MCF 10A (cell line): ENCODE measurements around the gene TTC9C. TPM values are rescaled to one million over a fixed set of nuclear protein-coding genes. Genes with fewer than 3 reads are reported as not detected.
"Not testable (repeated sequence)": the region's sequence is repeated elsewhere in the genome, so short reads cannot be mapped to it uniquely, and the experiment has no call there.

Experiments used
- BruUV-seq: library from RNA; stranded (reverse); fragments of 400-500 nt; replicated peaks from 2 replicates; lab custom pipeline; 2021; lab: Mats Ljungman, UMichigan
- CTCF ChIA-PET: fragments of 300-600 bp; sonication (Branson Sonifier 250); formaldehyde crosslinking; extraction: SDS; loops from one replicate; lab custom pipeline; 2021; ENCODE audit warnings: antibody characterized with exemption, inconsistent platforms; lab: Yijun Ruan, JAX
- POLR2A ChIA-PET: fragments of 300-600, 350-650 bp; sonication (Branson Sonifier 250); formaldehyde crosslinking; extraction: SDS; loops from one replicate; lab custom pipeline; 2020; ENCODE audit warnings: antibody characterized with exemption, inconsistent platforms; lab: Yijun Ruan, JAX
- DNase-seq: peaks from one replicate; pipeline ENCODE4 v3.0.0-alpha.2; 2018; ENCODE audit not compliant: unreplicated experiment
- H3K27ac Mint-ChIP-seq: one replicate; pipeline ENCODE4 v1.8.0; 2022; ENCODE audit warnings: mild to moderate bottlenecking, low read depth, mixed read lengths; ENCODE audit not compliant: unreplicated experiment
- H3K27me3 Mint-ChIP-seq: one replicate; pipeline ENCODE4 v1.8.0; 2022; ENCODE audit warnings: mixed read lengths; ENCODE audit not compliant: insufficient read depth, unreplicated experiment
- H3K36me3 Mint-ChIP-seq: one replicate; pipeline ENCODE4 v1.8.0; 2022; ENCODE audit warnings: mild to moderate bottlenecking, moderate library complexity, mixed read lengths; ENCODE audit not compliant: insufficient read depth, unreplicated experiment
- H3K4me1 Mint-ChIP-seq: one replicate; pipeline ENCODE4 v1.8.0; 2022; ENCODE audit warnings: mixed read lengths; ENCODE audit not compliant: insufficient read depth, unreplicated experiment
- H3K4me3 Mint-ChIP-seq: one replicate; pipeline ENCODE4 v1.8.0; 2022; ENCODE audit warnings: mild to moderate bottlenecking, moderate library complexity, mixed read lengths; ENCODE audit not compliant: unreplicated experiment
- H3K9me3 Mint-ChIP-seq: one replicate; pipeline ENCODE4 v1.8.0; 2022; ENCODE audit warnings: mixed read lengths; ENCODE audit not compliant: unreplicated experiment
- CTCF ChIP-seq: fragments of 200-600 bp; IDR thresholded peaks from one replicate; pipeline ENCODE4 v1.8.0; 2022; ENCODE audit warnings: antibody characterized with exemption, mild to moderate bottlenecking; ENCODE audit not compliant: unreplicated experiment
- intact Hi-C: fragments of 100-400 bp; cut with micrococcal nuclease; formaldehyde crosslinking; loops from 2 replicates; pipeline ENCODE4 v1.14.1; 2022
- total RNA-seq: library from RNA; stranded (reverse); gene quantifications from 2 replicates; pipeline ENCODE4 v1.2.3, GENCODE V29; 2022

The TTC9C gene
- total RNA-seq, 1 experiment from 2014 or later = 27.3 TPM

- no peak overlapping the region for H3K27ac Mint-ChIP-seq
- H3K36me3 Mint-ChIP-seq = peaks cover 12% of the 10 kb centered on the region
- no peak for TF ChIP-seq CTCF
- no peaks in the 10 kb centered on the region for H3K9me3 Mint-ChIP-seq
- ChIA-PET CTCF (interaction anchor here (0.7 kb wide), 1 partner anchor 31 kb away, joined by 3 read pairs; no protein-coding TSS in a partner anchor), POLR2A (interaction anchor here (0.6 to 6.7 kb wide), 9 partner anchors 8 to 626 kb away, joined by 3 to 127 read pairs (median 14); partner anchors contain the start of genes HNRNPUL2, NXF1, POLR2G and STX5)
- BruUV-seq = no TSS peak
- H3K4me1 Mint-ChIP-seq = no peaks in the 10 kb centered on the region
- peak overlapping the region; percentile 98 for H3K4me3 Mint-ChIP-seq
- DNase-seq = no peak
- no peaks in the 10 kb centered on the region for H3K27me3 Mint-ChIP-seq
- intact Hi-C loops = no loop called here
Observed at GRCh38 chr11:62755086-62755615, 26.9 kb downstream of the TTC9C start.

- no peaks in the 10 kb centered on the region for H3K27me3 Mint-ChIP-seq
- no TSS peak for BruUV-seq
- H3K9me3 Mint-ChIP-seq = no peaks in the 10 kb centered on the region
- intact Hi-C loops = no loop called here
- H3K4me3 Mint-ChIP-seq = no peak overlapping the region
- peaks cover 14% of the 10 kb centered on the region for H3K4me1 Mint-ChIP-seq
- peaks cover 9% of the 10 kb centered on the region for H3K36me3 Mint-ChIP-seq
- no peak for DNase-seq
- TF ChIP-seq CTCF = no peak
- H3K27ac Mint-ChIP-seq = no peak overlapping the region
- ChIA-PET POLR2A (interaction anchor here (1.1 to 1.6 kb wide), 6 partner anchors 10 to 122 kb away, joined by 3 to 4 read pairs (median 4); partner anchors contain the start of genes HNRNPUL2, SLC3A2, TAF6L and TMEM179B), CTCF (interaction anchor here (0.6 to 1.9 kb wide), 3 partner anchors 13 to 77 kb away, joined by 3 to 10 read pairs (median 3); partner anchors contain the start of gene TAF6L)
Observed at GRCh38 chr11:62757846-62758788, 29.8 kb downstream of the TTC9C start.

GRCh38 chr11:62760867-62761227 is 32.6 kb downstream of the TTC9C start:
- H3K4me3 Mint-ChIP-seq = peak overlapping the region; percentile 83
- ChIA-PET POLR2A (interaction anchor here (0.6 to 4.5 kb wide), 25 partner anchors 7 to 379 kb away, joined by 3 to 49 read pairs (median 7); partner anchors contain the start of genes C11orf98, CSKMT, HNRNPUL2 and NXF1), CTCF (interaction anchor here (0.6 to 1.6 kb wide), 4 partner anchors 10 to 95 kb away, joined by 3 to 8 read pairs (median 4); no protein-coding TSS in a partner anchor)
- BruUV-seq, H3K27me3 Mint-ChIP-seq, H3K9me3 Mint-ChIP-seq, intact Hi-C loops, DNase-seq: not testable (repeated sequence)
- peaks cover 20% of the 10 kb centered on the region for H3K36me3 Mint-ChIP-seq
- H3K4me1 Mint-ChIP-seq = peaks cover 14% of the 10 kb centered on the region
- H3K27ac Mint-ChIP-seq = peak overlapping the region; percentile 75

- no peak for TF ChIP-seq CTCF
- Mint-ChIP-seq H3K4me1 (peaks cover 5% of the 10 kb centered on the region), H3K27ac (peak overlapping the region; percentile 95), H3K4me3 (peak overlapping the region; percentile 98), H3K27me3 (no peaks in the 10 kb centered on the region), H3K9me3 (no peaks in the 10 kb centered on the region), H3K36me3 (peaks cover 29% of the 10 kb centered on the region)
- intact Hi-C loops = loop anchor here (1.0 kb wide), 2 partner anchors 16 kb away; partner anchors contain the start of gene ZBTB3
- no peak for DNase-seq
- ChIA-PET POLR2A (interaction anchor here (0.6 to 8.5 kb wide), 28 partner anchors 9 to 1409 kb away, joined by 3 to 84 read pairs (median 4); partner anchors contain the start of genes C11orf98, CSKMT, HNRNPUL2 and INTS5), CTCF (interaction anchor here (0.6 to 2.6 kb wide), 6 partner anchors 9 to 23 kb away, joined by 3 to 27 read pairs (median 5); partner anchors contain the start of genes POLR2G, TMEM179B and ZBTB3)
- BruUV-seq = no TSS peak
Observed at GRCh38 chr11:62770778-62771143, 42.5 kb downstream of the TTC9C start.
